LNCaP clone FGC (cell line): ENCODE data around the gene SPP1.

ENCODE experiments used
- DNase-seq: peaks from one replicate; pipeline ENCODE4 v3.0.0-alpha.2; 2011; ENCODE audit warnings: low read depth
- H3K4me3 ChIP-seq: 2 replicates; pipeline ENCODE4 v1.5.1; 2011; ENCODE audit warnings: mild to moderate bottlenecking, low read depth, low read length, control low read depth
- CTCF ChIP-seq: IDR thresholded peaks from 2 replicates; pipeline ENCODE4 v1.5.1; 2012; ENCODE audit warnings: mild to moderate bottlenecking; ENCODE audit not compliant: control insufficient read depth, insufficient read depth; ENCODE audit errors: extremely low read depth

Gene SPP1

DNA sequence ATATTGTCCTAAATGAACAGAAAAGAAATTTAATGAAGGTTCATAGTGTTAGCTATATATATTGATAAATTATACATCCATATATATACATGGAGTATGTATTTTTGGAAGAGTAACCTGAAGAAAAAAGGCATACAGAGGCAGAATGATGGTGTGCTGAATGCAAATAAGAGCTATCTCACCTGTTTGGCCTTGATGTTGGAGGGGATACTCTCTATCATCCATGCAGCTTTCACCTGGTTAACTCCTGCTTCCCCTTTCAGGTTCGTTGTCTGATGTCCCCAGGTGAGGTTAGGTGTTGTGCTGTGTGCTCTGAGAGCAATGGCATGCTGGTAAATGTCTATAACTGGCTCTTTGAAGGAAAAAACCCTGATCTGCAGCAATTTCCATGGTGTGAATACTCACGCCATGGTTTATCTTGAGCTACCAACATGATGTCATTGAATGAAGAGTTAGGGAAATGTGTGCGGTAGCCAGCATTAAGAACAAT, 31.8 kb upstream of the SPP1 start:
- DNase-seq, result no peak
- no peak overlapping the region for H3K4me3 ChIP-seq
- no peak for TF ChIP-seq CTCF

DNA sequence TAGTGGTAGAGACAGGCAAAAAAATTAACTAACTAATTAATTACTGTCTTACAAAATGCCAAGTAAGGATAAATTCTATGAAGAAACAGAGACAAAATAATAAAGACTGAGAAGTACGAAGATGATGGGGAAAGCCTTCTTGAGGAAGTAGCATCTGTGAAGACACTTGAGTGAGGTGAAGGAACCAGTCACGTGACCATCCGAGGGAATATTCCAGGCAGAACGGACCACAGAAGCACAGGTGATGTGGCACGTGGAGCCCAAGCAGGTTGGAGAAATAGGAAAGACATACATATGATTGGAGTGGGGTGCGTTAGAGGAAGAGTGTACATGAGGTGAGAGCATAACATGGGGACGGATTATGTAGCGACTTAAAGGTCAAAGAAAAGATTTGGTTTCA, 30.5 kb upstream of the SPP1 start:
- TF ChIP-seq CTCF, result no peak

DNA sequence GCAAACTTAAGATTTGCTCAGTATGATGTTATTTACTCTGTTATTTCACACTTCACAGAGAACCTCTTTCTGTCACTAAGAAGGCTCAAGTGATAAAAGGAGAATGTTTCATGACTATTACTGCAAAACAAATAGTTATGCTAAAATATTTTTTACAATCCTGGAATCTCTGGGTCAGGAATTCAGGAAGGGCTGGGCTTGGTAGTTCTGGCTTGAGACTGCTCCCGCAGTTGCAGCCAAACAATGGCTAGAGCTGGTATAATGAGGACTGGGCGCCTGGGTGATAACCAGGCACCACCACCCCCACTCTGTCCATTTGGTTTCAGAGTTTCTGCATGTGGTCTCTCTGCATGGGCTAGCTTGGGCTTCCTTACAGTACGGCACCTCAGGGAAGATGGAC, 28.7 kb upstream of the SPP1 start:
- no peak for DNase-seq
- no peak for TF ChIP-seq CTCF
- H3K4me3 ChIP-seq, result no peak overlapping the region

More for the DNA sequence above, 30.5 kb upstream of the SPP1 start:
- no peak overlapping the region for H3K4me3 ChIP-seq
- no peak for DNase-seq

DNA sequence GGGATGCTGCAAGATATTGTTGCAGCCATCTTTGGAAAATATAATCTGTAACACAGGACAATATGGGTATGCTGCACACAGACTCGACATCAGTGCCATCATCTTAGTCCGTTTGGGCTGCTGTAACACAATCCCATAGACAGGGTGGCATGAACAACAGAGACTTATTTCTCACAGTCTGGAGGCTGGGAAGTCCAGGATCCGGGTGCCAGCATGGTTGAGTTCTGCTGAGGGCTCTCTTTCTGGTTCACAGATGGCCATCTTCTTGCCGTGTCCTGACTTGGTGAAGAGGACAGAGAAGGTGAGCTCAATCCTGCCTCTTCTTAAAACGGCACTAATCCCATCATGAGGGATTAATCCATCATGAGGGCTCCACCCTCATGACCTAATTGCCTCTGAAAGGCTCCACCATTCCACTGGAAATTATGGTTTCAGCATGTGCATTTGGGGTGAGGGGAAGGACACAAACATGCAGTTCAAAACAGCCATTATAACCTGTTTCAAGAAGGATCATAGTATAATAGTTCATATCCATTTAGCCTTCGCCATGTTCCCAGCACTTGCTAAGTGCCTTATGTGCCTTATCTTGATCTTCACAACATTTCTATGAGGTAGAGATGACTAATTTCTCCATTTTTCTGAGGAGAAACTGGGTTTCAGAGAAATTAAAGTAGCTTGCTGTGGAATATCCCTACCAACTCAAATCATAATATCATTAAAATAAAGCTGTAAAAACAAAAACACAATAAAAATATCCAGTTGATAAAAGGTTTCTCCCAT, 27.9 kb upstream of the SPP1 start:
- no peak overlapping the region for H3K4me3 ChIP-seq
- DNase-seq, result no peak
- TF ChIP-seq CTCF, result no peak

DNA sequence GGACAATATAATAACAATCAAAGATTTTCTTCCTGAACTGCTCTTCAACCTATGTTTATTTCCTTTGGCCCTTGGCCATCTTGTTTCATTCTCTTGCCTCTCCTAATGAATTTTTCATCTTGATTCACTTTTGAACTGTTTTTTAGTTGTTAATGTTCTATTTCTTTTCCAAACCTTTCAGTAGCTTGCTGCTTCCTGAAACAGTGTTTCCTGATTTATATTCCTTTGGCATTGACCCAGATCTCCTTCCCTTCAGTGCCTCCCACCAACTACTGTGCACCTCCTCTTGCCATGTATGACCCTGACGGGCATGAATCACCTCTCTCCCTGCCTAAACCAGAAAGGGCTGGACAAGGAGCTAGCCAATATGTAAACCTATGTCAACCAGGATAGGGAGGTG, 25.6 kb upstream of the SPP1 start:
- TF ChIP-seq CTCF, result no peak
- no peak for DNase-seq
- no peak overlapping the region for H3K4me3 ChIP-seq

GRCh38 chr4:87950493-87950892, 25.0 kb upstream of the SPP1 start:
- no peak for TF ChIP-seq CTCF
- DNase-seq, result no peak
- no peak overlapping the region for H3K4me3 ChIP-seq

GRCh38 chr4:87950936-87951511, 24.5 kb upstream of the SPP1 start:
- DNase-seq, result no peak
- no peak for TF ChIP-seq CTCF
- H3K4me3 ChIP-seq, result no peak overlapping the region
